Mesendoderm (in vitro differentiated cells): Measurements from ENCODE around the gene CANT1.
"Not testable (repeated sequence)": the region's sequence is repeated elsewhere in the genome, so short reads cannot be mapped to it uniquely, and the experiment has no call there.

Experiments
- DNase-seq: peaks from one replicate; pipeline ENCODE4 v3.0.0; 2013
- H2AK5ac ChIP-seq: 2 replicates; pipeline ENCODE4 v1.6.1; 2013; ENCODE audit warnings: low read length, inconsistent platforms
- H2BK120ac ChIP-seq: 2 replicates; pipeline ENCODE4 v1.6.1; 2013; ENCODE audit warnings: low read depth, mild to moderate bottlenecking, low read length, moderate library complexity, mixed read lengths
- H2BK15ac ChIP-seq: replicated peaks from 2 replicates; pipeline ENCODE4 v1.6.1; 2013; ENCODE audit warnings: low read depth, mild to moderate bottlenecking, moderate library complexity
- H2BK5ac ChIP-seq: 2 replicates; pipeline ENCODE4 v1.6.1; 2013; ENCODE audit warnings: low read length, inconsistent platforms
- H3K18ac ChIP-seq: 2 replicates; pipeline ENCODE4 v1.6.1; 2013; ENCODE audit warnings: mild to moderate bottlenecking, low read length, mixed read lengths
- H3K23ac ChIP-seq: one replicate; pipeline ENCODE4 v1.6.1; 2013; ENCODE audit warnings: low read length
- H3K27ac ChIP-seq: 2 replicates; pipeline ENCODE4 v1.5.1; 2013; ENCODE audit warnings: low read depth, mild to moderate bottlenecking, inconsistent platforms, low read length, moderate library complexity
- H3K27me3 ChIP-seq: 2 replicates; pipeline ENCODE4 v1.6.1; 2013; ENCODE audit warnings: low read length, control low read depth, mild to moderate bottlenecking, inconsistent platforms; ENCODE audit not compliant: insufficient read depth, poor library complexity
- H3K36me3 ChIP-seq: 2 replicates; pipeline ENCODE4 v1.6.1; 2013; ENCODE audit warnings: low read length, inconsistent platforms; ENCODE audit not compliant: control insufficient read depth, insufficient read depth
- H3K4ac ChIP-seq: one replicate; pipeline ENCODE4 v1.6.1; 2013; ENCODE audit warnings: low read depth, mild to moderate bottlenecking, low read length, moderate library complexity
- H3K4me1 ChIP-seq: 2 replicates; pipeline ENCODE4 v1.6.1; 2013; ENCODE audit warnings: low read depth, low read length, inconsistent platforms; ENCODE audit not compliant: control insufficient read depth
- H3K4me2 ChIP-seq: 2 replicates; pipeline ENCODE4 v1.6.1; 2013; ENCODE audit warnings: low read length
- H3K4me3 ChIP-seq: 2 replicates; pipeline ENCODE4 v1.5.1; 2013; ENCODE audit warnings: mild to moderate bottlenecking, low read length
- H3K56ac ChIP-seq: one replicate; pipeline ENCODE4 v1.6.1; 2013; ENCODE audit warnings: low read length
- H3K79me1 ChIP-seq: 2 replicates; pipeline ENCODE4 v1.6.1; 2013; ENCODE audit warnings: low read length, inconsistent platforms
- H3K79me2 ChIP-seq: 2 replicates; pipeline ENCODE4 v1.6.1; 2013; ENCODE audit warnings: mild to moderate bottlenecking, low read length; ENCODE audit not compliant: control insufficient read depth, insufficient read depth
- H3K9ac ChIP-seq: 2 replicates; pipeline ENCODE4 v1.6.1; 2013; ENCODE audit warnings: low read length, inconsistent platforms
- H4K5ac ChIP-seq: one replicate; pipeline ENCODE4 v1.6.1; 2013; ENCODE audit warnings: low read length
- H4K8ac ChIP-seq: one replicate; pipeline ENCODE4 v1.6.1; 2013; ENCODE audit warnings: low read depth, mild to moderate bottlenecking, control low read depth, low read length, moderate library complexity
- WGBS: extraction: QIAGEN DNeasy Blood & Tissue Kit; methylation state at CpG from one replicate; pipeline ENCODE4 v1.1.7; 2013; ENCODE audit warnings: low lambda C conversion rate, missing lambda C conversion rate; ENCODE audit not compliant: insufficient coverage; ENCODE audit errors: extremely low coverage; 5-methylcytosine and 5-hydroxymethylcytosine counted together

CANT1 gene

GRCh38 chr17:78966123-78966813 is 43.3 kb downstream of the CANT1 start:
- no peak overlapping the region for H3K4me2 ChIP-seq
- no peak overlapping the region for H2BK5ac ChIP-seq
- no peak overlapping the region for H2AK5ac ChIP-seq
- H3K4me1 ChIP-seq: no peaks in the 10 kb centered on the region
- no peak overlapping the region for H3K56ac ChIP-seq
- H4K5ac ChIP-seq: no peak overlapping the region
- H3K4ac ChIP-seq: no peak overlapping the region
- no peak overlapping the region for H2BK15ac ChIP-seq
- no peaks in the 10 kb centered on the region for H3K36me3 ChIP-seq
- no peaks in the 10 kb centered on the region for H3K79me1 ChIP-seq
- H3K18ac ChIP-seq: no peak overlapping the region
- DNase-seq: no peak
- no peak overlapping the region for H3K27ac ChIP-seq
- H3K79me2 ChIP-seq: no peaks in the 10 kb centered on the region
- H3K27me3 ChIP-seq: no peaks in the 10 kb centered on the region
- H3K23ac ChIP-seq: no peak overlapping the region
- WGBS: no CpG with 5 or more reads among the region's 26 CpGs
- H3K4me3 ChIP-seq: no peak overlapping the region
- H4K8ac ChIP-seq: no peak overlapping the region
- no peak overlapping the region for H2BK120ac ChIP-seq
- no peak overlapping the region for H3K9ac ChIP-seq

- no CpG with 5 or more reads among the region's 8 CpGs for WGBS
- no peaks in the 10 kb centered on the region for H3K27me3 ChIP-seq
- H3K79me2 ChIP-seq: no peaks in the 10 kb centered on the region
- H4K8ac ChIP-seq: no peak overlapping the region
- H3K4me2 ChIP-seq: no peak overlapping the region
- no peak overlapping the region for H3K4ac ChIP-seq
- no peak overlapping the region for H2BK120ac ChIP-seq
- H4K5ac ChIP-seq: no peak overlapping the region
- H2BK5ac ChIP-seq: no peak overlapping the region
- no peak overlapping the region for H3K56ac ChIP-seq
- H3K9ac ChIP-seq: no peak overlapping the region
- no peak for DNase-seq
- H3K18ac ChIP-seq: no peak overlapping the region
- H3K27ac ChIP-seq: no peak overlapping the region
- no peak overlapping the region for H3K23ac ChIP-seq
- no peaks in the 10 kb centered on the region for H3K4me1 ChIP-seq
- no peaks in the 10 kb centered on the region for H3K36me3 ChIP-seq
- no peak overlapping the region for H2BK15ac ChIP-seq
- H3K4me3 ChIP-seq: no peak overlapping the region
- no peaks in the 10 kb centered on the region for H3K79me1 ChIP-seq
- H2AK5ac ChIP-seq: no peak overlapping the region
Measured at GRCh38 chr17:78965491-78965924, 44.1 kb downstream of the CANT1 start.

- Histone ChIP-seq H3K56ac (no peak overlapping the region), H3K27me3 (no peaks in the 10 kb centered on the region), H2BK15ac (no peak overlapping the region), H3K27ac (no peak overlapping the region), H3K79me1 (no peaks in the 10 kb centered on the region), H3K4me2 (no peak overlapping the region), H3K4me1 (no peaks in the 10 kb centered on the region), H2BK120ac (no peak overlapping the region), H4K5ac (no peak overlapping the region), H3K18ac (no peak overlapping the region), H3K79me2 (no peaks in the 10 kb centered on the region), H3K4ac (no peak overlapping the region), H2BK5ac (no peak overlapping the region), H3K9ac (no peak overlapping the region), H3K4me3 (no peak overlapping the region), H3K36me3 (no peaks in the 10 kb centered on the region), H4K8ac (no peak overlapping the region), H2AK5ac (no peak overlapping the region), H3K23ac (no peak overlapping the region)
- WGBS: no CpG with 5 or more reads among the region's 6 CpGs
- no peak for DNase-seq
Measured at GRCh38 chr17:78963378-78963777, 46.2 kb downstream of the CANT1 start.

- H3K36me3 ChIP-seq, H2BK5ac ChIP-seq, H2BK120ac ChIP-seq, H2BK15ac ChIP-seq, H3K79me1 ChIP-seq, H3K79me2 ChIP-seq, H3K4me3 ChIP-seq, H4K8ac ChIP-seq, H3K27ac ChIP-seq, H3K4me2 ChIP-seq, H3K4me1 ChIP-seq, H3K4ac ChIP-seq, H2AK5ac ChIP-seq, H3K18ac ChIP-seq, H3K9ac ChIP-seq, H3K56ac ChIP-seq, DNase-seq, H4K5ac ChIP-seq, H3K27me3 ChIP-seq, H3K23ac ChIP-seq: not testable (repeated sequence)
- WGBS: no CpG with 5 or more reads among the region's 8 CpGs
Measured at GRCh38 chr17:78962984-78963348, 46.6 kb downstream of the CANT1 start.

- no peaks in the 10 kb centered on the region for H3K4me1 ChIP-seq
- no peaks in the 10 kb centered on the region for H3K79me2 ChIP-seq
- H3K23ac ChIP-seq: no peak overlapping the region
- no peak overlapping the region for H3K4me3 ChIP-seq
- H4K8ac ChIP-seq: no peak overlapping the region
- H3K18ac ChIP-seq: no peak overlapping the region
- no peak overlapping the region for H2BK5ac ChIP-seq
- H3K79me1 ChIP-seq: no peaks in the 10 kb centered on the region
- H3K36me3 ChIP-seq: no peaks in the 10 kb centered on the region
- H3K4me2 ChIP-seq: no peak overlapping the region
- H3K56ac ChIP-seq: no peak overlapping the region
- H2BK120ac ChIP-seq: no peak overlapping the region
- H3K27ac ChIP-seq: no peak overlapping the region
- H2BK15ac ChIP-seq: no peak overlapping the region
- no peak overlapping the region for H4K5ac ChIP-seq
- WGBS: no CpG with 5 or more reads among the region's 19 CpGs
- H3K9ac ChIP-seq: no peak overlapping the region
- no peaks in the 10 kb centered on the region for H3K27me3 ChIP-seq
- no peak overlapping the region for H3K4ac ChIP-seq
- H2AK5ac ChIP-seq: no peak overlapping the region
- peak; percentile 59 for DNase-seq
Measured at GRCh38 chr17:78962345-78962983, 47.1 kb downstream of the CANT1 start.

- Histone ChIP-seq H3K23ac (no peak overlapping the region), H3K79me2 (no peaks in the 10 kb centered on the region), H3K4me3 (no peak overlapping the region), H2AK5ac (no peak overlapping the region), H3K4me2 (no peak overlapping the region), H4K8ac (no peak overlapping the region), H3K56ac (no peak overlapping the region), H2BK15ac (no peak overlapping the region), H3K4me1 (no peaks in the 10 kb centered on the region), H3K4ac (no peak overlapping the region), H3K27ac (no peak overlapping the region), H4K5ac (no peak overlapping the region), H2BK120ac (no peak overlapping the region), H3K36me3 (no peaks in the 10 kb centered on the region), H2BK5ac (no peak overlapping the region), H3K27me3 (no peaks in the 10 kb centered on the region), H3K79me1 (no peaks in the 10 kb centered on the region), H3K18ac (no peak overlapping the region), H3K9ac (no peak overlapping the region)
- no CpG with 5 or more reads among the region's 4 CpGs for WGBS
- DNase-seq: no peak
Measured at GRCh38 chr17:78961571-78961970, 48.0 kb downstream of the CANT1 start.
